ENCODE results near the gene QRICH2.

QRICH2 gene

GRCh38 chr17:76296186-76296585 lies 11.9 kb downstream of the QRICH2 start:
- no peak for TF ChIP-seq CTCF (IDR thresholded peaks at IDR 0.05)
- Histone ChIP-seq H3K4me3 (ENCODE audit: low read depth in 1 of 2, low read length in 1 of 2) (no peak overlapping the region), H3K36me3 (peaks cover 27% of the 10 kb centered on the region), H3K27ac (no peak overlapping the region), H3K9me3 (no peaks in the 10 kb centered on the region), H3K4me1 (ENCODE audit: control insufficient read depth in 1 of 2, insufficient read depth in 1 of 2, low read depth in 1 of 2, low read length in 1 of 2) (no peaks in the 10 kb centered on the region), H3K27me3 (no peaks in the 10 kb centered on the region)

GRCh38 chr17:76293106-76293505 lies 15.0 kb downstream of the QRICH2 start:
- Histone ChIP-seq H3K27me3 (no peaks in the 10 kb centered on the region), H3K9me3 (no peaks in the 10 kb centered on the region), H3K4me3 (ENCODE audit: low read depth in 1 of 2, low read length in 1 of 2) (no peak overlapping the region), H3K27ac (no peak overlapping the region), H3K36me3 (peaks cover 34% of the 10 kb centered on the region), H3K4me1 (ENCODE audit: control insufficient read depth in 1 of 2, insufficient read depth in 1 of 2, low read depth in 1 of 2, low read length in 1 of 2) (no peaks in the 10 kb centered on the region)
- TF ChIP-seq CTCF (IDR thresholded peaks at IDR 0.05) = no peak

GRCh38 chr17:76292567-76292966 lies 15.5 kb downstream of the QRICH2 start:
- Histone ChIP-seq H3K27ac (no peak overlapping the region), H3K4me1 (ENCODE audit: control insufficient read depth in 1 of 2, insufficient read depth in 1 of 2, low read depth in 1 of 2, low read length in 1 of 2) (no peaks in the 10 kb centered on the region), H3K27me3 (no peaks in the 10 kb centered on the region), H3K36me3 (peaks cover 34% of the 10 kb centered on the region), H3K4me3 (ENCODE audit: low read depth in 1 of 2, low read length in 1 of 2) (no peak overlapping the region), H3K9me3 (no peaks in the 10 kb centered on the region)
- no peak for TF ChIP-seq CTCF (IDR thresholded peaks at IDR 0.05)

- Histone ChIP-seq H3K36me3 (no peaks in the 10 kb centered on the region), H3K4me3 (ENCODE audit: low read depth in 1 of 2, low read length in 1 of 2) (no peak overlapping the region), H3K9me3 (no peaks in the 10 kb centered on the region), H3K27ac (no peak overlapping the region), H3K27me3 (no peaks in the 10 kb centered on the region), H3K4me1 (ENCODE audit: control insufficient read depth in 1 of 2, insufficient read depth in 1 of 2, low read depth in 1 of 2, low read length in 1 of 2) (no peaks in the 10 kb centered on the region)
- no peak for TF ChIP-seq CTCF (IDR thresholded peaks at IDR 0.05)
These were observed 26.3 kb downstream of the QRICH2 start for GRCh38 chr17:76281573-76282371.

- no peaks in the 10 kb centered on the region for H3K27me3 ChIP-seq
- no peaks in the 10 kb centered on the region for H3K36me3 ChIP-seq
- H3K4me1 ChIP-seq (ENCODE audit: control insufficient read depth in 1 of 2, insufficient read depth in 1 of 2, low read depth in 1 of 2, low read length in 1 of 2) = no peaks in the 10 kb centered on the region
- no peak overlapping the region for H3K4me3 ChIP-seq (ENCODE audit: low read depth in 1 of 2, low read length in 1 of 2)
- H3K9me3 ChIP-seq = no peaks in the 10 kb centered on the region
- no peak overlapping the region for H3K27ac ChIP-seq
- no peak for TF ChIP-seq CTCF (IDR thresholded peaks at IDR 0.05)
These were observed 27.4 kb downstream of the QRICH2 start for GRCh38 chr17:76280650-76281049.
